Liver (tissue), 9 donors: ENCODE measurements around the gene TBC1D14. TPM values are rescaled to one million over a fixed set of nuclear protein-coding genes. Genes with fewer than 3 reads are reported as not detected.

Experiments used
- DNase-seq: peaks from one replicate; pipeline ENCODE4 v3.0.0-alpha.2; 2017; ENCODE audit warnings: low spot score
- H3K27ac ChIP-seq, 2 donors: one replicate each; pipeline ENCODE4 v1.7.0; 2013; ENCODE audit warnings: inconsistent platforms in 2 of 2, low read length in 2 of 2, control low read depth in 1 of 2, low read depth in 1 of 2, mild to moderate bottlenecking in 1 of 2
- H3K27me3 ChIP-seq, 4 donors: one replicate each; pipeline versions ENCODE4 v1.6.1 to v1.7.0; 2013; ENCODE audit warnings: low read length in 3 of 4, inconsistent platforms in 1 of 4, mild to moderate bottlenecking in 1 of 4, moderate library complexity in 1 of 4; ENCODE audit not compliant: control insufficient read depth in 4 of 4, insufficient read depth in 4 of 4
- H3K36me3 ChIP-seq, 4 donors: one replicate each; pipeline versions ENCODE4 v1.6.1 to v1.7.0; 2013; ENCODE audit warnings: low read length in 3 of 4, mild to moderate bottlenecking in 3 of 4, low read depth in 1 of 4, moderate library complexity in 1 of 4; ENCODE audit not compliant: control insufficient read depth in 4 of 4, insufficient read depth in 3 of 4
- H3K4me1 ChIP-seq, 4 donors: one replicate each; pipeline versions ENCODE4 v1.6.1 to v1.7.0; 2013; ENCODE audit warnings: low read length in 3 of 4, mild to moderate bottlenecking in 3 of 4, moderate library complexity in 1 of 4; ENCODE audit not compliant: control insufficient read depth in 4 of 4, insufficient read depth in 4 of 4
- H3K4me3 ChIP-seq, 3 donors: one replicate each; pipeline versions ENCODE4 v1.6.1 to v1.7.0; 2013; ENCODE audit warnings: low read length in 3 of 3, control low read depth in 1 of 3, low read depth in 1 of 3, mild to moderate bottlenecking in 1 of 3
- H3K9ac ChIP-seq, 2 donors: one replicate each; pipeline ENCODE4 v1.7.0; 2013; ENCODE audit warnings: low read length in 2 of 2, mild to moderate bottlenecking in 2 of 2, moderate library complexity in 2 of 2, control low read depth in 1 of 2, low read depth in 1 of 2
- H3K9me3 ChIP-seq, 4 donors: one replicate each; pipeline versions ENCODE4 v1.6.1 to v1.7.0; 2013; ENCODE audit warnings: low read length in 3 of 4; ENCODE audit not compliant: control insufficient read depth in 4 of 4
- ATF3 ChIP-seq: IDR thresholded peaks from 2 replicates; pipeline ENCODE4 v1.6.1; 2016; ENCODE audit warnings: antibody characterized with exemption
- CTCF ChIP-seq: fragments of 150-350 bp; IDR thresholded peaks from 2 replicates; pipeline ENCODE4 v1.5.1; 2017; ENCODE audit warnings: improper control_type of control experiment, low read depth, low read length; ENCODE audit not compliant: missing input control
- EGR1 ChIP-seq, 2 donors: IDR thresholded peaks; 2 replicates each; pipeline ENCODE4 v1.6.1; 2016 to 2018; ENCODE audit warnings: antibody characterized with exemption in 2 of 2, low read depth in 2 of 2
- FOXA1 ChIP-seq: IDR thresholded peaks from 2 replicates; pipeline ENCODE4 v1.6.1; 2016; ENCODE audit warnings: antibody characterized with exemption
- FOXA2 ChIP-seq: IDR thresholded peaks from 2 replicates; pipeline ENCODE4 v1.6.1; 2016; ENCODE audit warnings: antibody characterized with exemption
- GABPA ChIP-seq, 2 donors: IDR thresholded peaks in 1 of 2; conservative IDR thresholded peaks in 1 of 2; 2 replicates each; pipeline ENCODE4 v1.6.1; 2016; ENCODE audit warnings: antibody characterized with exemption in 2 of 2, mild to moderate bottlenecking in 1 of 2, moderate library complexity in 1 of 2
- HNF4A ChIP-seq, 2 donors: conservative IDR thresholded peaks; 2 replicates each; pipeline ENCODE4 v1.6.1; 2016; ENCODE audit warnings: antibody characterized with exemption in 2 of 2, mild to moderate bottlenecking in 2 of 2
- HNF4G ChIP-seq: IDR thresholded peaks from 2 replicates; pipeline ENCODE4 v1.6.1; 2016; ENCODE audit warnings: antibody characterized with exemption
- JUND ChIP-seq, 2 donors: IDR thresholded peaks; 2 replicates each; pipeline ENCODE4 v1.6.1; 2016; ENCODE audit warnings: antibody characterized with exemption in 2 of 2
- MAX ChIP-seq: IDR thresholded peaks from 2 replicates; pipeline ENCODE4 v1.6.1; 2016; ENCODE audit warnings: antibody characterized with exemption
- NR2F2 ChIP-seq: IDR thresholded peaks from 2 replicates; pipeline ENCODE4 v1.6.1; 2016; ENCODE audit warnings: antibody characterized with exemption
- RAD21 ChIP-seq, 2 donors: IDR thresholded peaks; 2 replicates each; pipeline ENCODE4 v1.6.1; 2016; ENCODE audit warnings: antibody characterized with exemption in 2 of 2, mild to moderate bottlenecking in 2 of 2
- REST ChIP-seq: IDR thresholded peaks from 2 replicates; pipeline ENCODE4 v1.6.1; 2016; ENCODE audit warnings: antibody characterized with exemption, mild to moderate bottlenecking
- RXRA ChIP-seq, 2 donors: IDR thresholded peaks; 2 replicates each; pipeline ENCODE4 v1.6.1; 2017 to 2018; ENCODE audit warnings: antibody characterized with exemption in 2 of 2, mild to moderate bottlenecking in 1 of 2
- SP1 ChIP-seq: IDR thresholded peaks from 2 replicates; pipeline ENCODE4 v1.6.1; 2018; ENCODE audit warnings: antibody characterized with exemption, mild to moderate bottlenecking
- TAF1 ChIP-seq: conservative IDR thresholded peaks from 2 replicates; pipeline ENCODE4 v1.6.1; 2016; ENCODE audit warnings: antibody characterized with exemption, mild to moderate bottlenecking
- YY1 ChIP-seq: IDR thresholded peaks from 2 replicates; pipeline ENCODE4 v1.6.1; 2016; ENCODE audit warnings: antibody characterized with exemption, mild to moderate bottlenecking
- ZBTB33 ChIP-seq: IDR thresholded peaks from 2 replicates; pipeline ENCODE4 v1.6.1; 2016; ENCODE audit warnings: antibody characterized with exemption
- WGBS: extraction: QIAGEN DNeasy Blood & Tissue Kit; methylation state at CpG from one replicate; pipeline ENCODE4 v1.1.7; 2013; 5-methylcytosine and 5-hydroxymethylcytosine counted together
- polyA plus RNA-seq, 2 donors: library from polyadenylated mRNA; stranded (reverse) in 1 of 2; unstranded in 1 of 2; fragments of 200-250 nt in 1 of 2; fragments of >200 nt in 1 of 2; fragmentation: Nextera tagmentation in 1 of 2; extraction: Ambion mirVana in 1 of 2; gene quantifications; one replicate each; pipeline versions ENCODE4 v1.2.1 to v1.2.3, GENCODE V29; 2013 to 2015
- total RNA-seq, 2 donors: library from RNA; depleted of rRNA; stranded (reverse); fragments of >200 nt; gene quantifications; one replicate each; pipeline ENCODE4 v1.2.3, GENCODE V29; 2014
- donor health status: healthy.
- donor health status: healthy.
- donor health status: healthy.
- donor health status: healthy.
- donor health status: healthy.

Gene TBC1D14
- total and polyA plus RNA-seq, 4 donors: 10.0 to 45.2 (median 22.7) TPM

GRCh38 chr4:7014815-7015214 is 105.2 kb downstream of the TBC1D14 start:
- TF ChIP-seq MAX (peak; percentile 93), HNF4A (conservative IDR thresholded peaks at IDR 0.05) (peak; percentile 100), TAF1 (no peak), GABPA (IDR thresholded peaks at IDR 0.05 in 1 of 2, conservative IDR thresholded peaks at IDR 0.05 in 1 of 2) (peak in 1 of 2 donors; percentile 62), FOXA1 (peak; percentile 76), HNF4G (peak; percentile 99), CTCF (no peak), REST (peak; percentile 33), EGR1 (IDR thresholded peaks at IDR 0.05; ENCODE audit: low read depth in 2 of 2) (peak in 1 of 2 donors; percentile 68), NR2F2 (peak; percentile 84), ZBTB33 (peak; percentile 78), JUND (IDR thresholded peaks at IDR 0.05) (peak; percentile 65 to 86), ATF3 (no peak), YY1 (peak; percentile 73), FOXA2 (peak; percentile 50), SP1 (peak; percentile 80), RAD21 (IDR thresholded peaks at IDR 0.05) (peak; percentile 38 to 53), RXRA (IDR thresholded peaks at IDR 0.05) (peak; percentile 96 to 99)
- no peak for DNase-seq
- WGBS: 42% methylated on average over 12 of the region's 12 CpGs
- H3K4me1 ChIP-seq: peaks cover 10 to 28% (median 16%) of the 10 kb centered on the region in 4 donors
- H3K27me3 ChIP-seq: no peaks in the 10 kb centered on the region
- H3K4me3 ChIP-seq: no peak overlapping the region
- peak overlapping the region; percentile 71 to 88 for H3K27ac ChIP-seq
- peak overlapping the region in 1 of 2 donors; percentile 50 for H3K9ac ChIP-seq
- H3K36me3 ChIP-seq: peaks cover 6 to 36% (median 16%) of the 10 kb centered on the region in 4 donors
- H3K9me3 ChIP-seq: no peaks in the 10 kb centered on the region
